Stimulated activated CD4-positive, alpha-beta T cell treated with anti-CD3 and anti-CD28 coated beads, TNF-alpha, amount 100 ng/mL, for 4 hours (primary cell): ENCODE measurements around the gene WDHD1.
"Not testable (repeated sequence)": the region's sequence is repeated elsewhere in the genome, so short reads cannot be mapped to it uniquely, and the experiment has no call there.

Source experiments
- DNase-seq, 3 experiments: peaks; one replicate each; pipeline ENCODE4 v3.0.0-alpha.2; 2020; ENCODE audit warnings: low read depth in 3 of 3

Gene WDHD1

DNA sequence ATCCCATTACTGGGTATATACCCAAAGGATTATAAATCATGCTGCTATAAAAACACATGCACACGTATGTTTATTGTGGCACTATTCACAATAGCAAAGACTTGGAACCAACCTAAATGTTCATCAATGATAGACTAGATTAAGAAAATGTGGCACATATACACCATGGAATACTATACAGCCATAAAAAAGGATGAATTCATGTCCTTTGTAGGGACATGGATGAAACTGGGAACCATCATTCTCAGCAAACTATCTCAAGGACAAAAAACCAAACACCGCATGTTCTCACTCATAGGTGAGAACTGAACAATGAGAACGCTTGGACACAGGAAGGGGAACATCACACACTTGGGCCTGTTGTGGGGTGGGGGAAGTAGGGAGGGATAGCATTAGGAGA, 73.3 kb downstream of the WDHD1 start:
- not testable (repeated sequence) for DNase-seq

DNA sequence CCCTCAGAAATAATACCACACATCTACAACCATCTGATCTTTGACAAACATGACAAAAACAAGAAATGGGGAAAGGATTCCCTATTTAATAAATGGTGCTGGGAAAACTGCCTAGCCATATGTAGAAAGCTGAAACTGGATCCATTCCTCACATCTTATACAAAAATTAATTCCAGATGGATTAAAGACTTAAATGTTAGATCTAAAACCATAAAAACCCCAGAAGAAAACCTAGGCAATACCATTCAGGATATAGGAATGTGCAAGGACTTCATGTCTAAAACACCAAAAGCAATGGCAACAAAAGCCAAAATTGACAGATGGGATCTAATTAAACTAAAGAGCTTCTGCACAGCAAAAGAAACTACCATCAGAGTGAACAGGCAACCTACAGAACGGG, 74.1 kb downstream of the WDHD1 start:
- not testable (repeated sequence) for DNase-seq

DNA sequence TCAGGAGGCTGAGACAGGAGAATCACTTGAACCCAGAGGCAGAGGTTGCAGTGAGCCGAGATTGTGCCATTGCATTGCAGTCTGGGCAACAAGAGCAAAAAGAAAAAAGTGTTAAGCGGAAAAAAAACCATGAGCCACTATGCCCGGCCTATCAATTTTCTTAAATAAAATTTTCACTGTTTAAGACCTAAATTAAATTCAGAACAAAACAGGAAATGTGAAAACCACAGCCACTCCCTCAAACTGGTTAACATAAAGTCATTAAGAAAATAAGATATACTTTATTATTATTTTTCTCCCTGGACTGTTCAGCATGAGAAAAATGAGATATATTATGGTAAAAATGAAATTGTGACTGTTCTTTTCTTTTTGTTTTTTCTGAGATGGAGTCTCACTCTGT, 79.7 kb downstream of the WDHD1 start:
- no peak for DNase-seq

DNA sequence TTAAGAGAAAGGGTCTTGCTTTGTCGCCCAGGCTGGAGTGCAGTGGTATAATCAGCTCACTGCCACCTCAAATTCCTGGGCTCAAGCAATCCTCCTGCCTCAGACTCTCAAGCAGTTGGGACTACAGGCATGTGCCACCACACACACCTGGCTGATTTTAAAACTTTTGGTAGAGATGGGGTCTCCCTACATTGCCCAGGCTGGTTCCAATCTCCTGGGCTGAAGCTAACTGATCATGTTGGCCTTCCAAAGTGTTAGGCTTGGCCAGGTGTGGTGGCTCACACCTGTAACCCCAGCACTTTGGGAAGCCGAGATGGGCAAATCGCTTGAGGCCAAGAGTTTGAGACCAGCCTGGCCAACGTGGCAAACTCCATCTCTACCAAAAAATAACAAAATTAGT, 80.4 kb downstream of the WDHD1 start:
- DNase-seq: no peak

DNA sequence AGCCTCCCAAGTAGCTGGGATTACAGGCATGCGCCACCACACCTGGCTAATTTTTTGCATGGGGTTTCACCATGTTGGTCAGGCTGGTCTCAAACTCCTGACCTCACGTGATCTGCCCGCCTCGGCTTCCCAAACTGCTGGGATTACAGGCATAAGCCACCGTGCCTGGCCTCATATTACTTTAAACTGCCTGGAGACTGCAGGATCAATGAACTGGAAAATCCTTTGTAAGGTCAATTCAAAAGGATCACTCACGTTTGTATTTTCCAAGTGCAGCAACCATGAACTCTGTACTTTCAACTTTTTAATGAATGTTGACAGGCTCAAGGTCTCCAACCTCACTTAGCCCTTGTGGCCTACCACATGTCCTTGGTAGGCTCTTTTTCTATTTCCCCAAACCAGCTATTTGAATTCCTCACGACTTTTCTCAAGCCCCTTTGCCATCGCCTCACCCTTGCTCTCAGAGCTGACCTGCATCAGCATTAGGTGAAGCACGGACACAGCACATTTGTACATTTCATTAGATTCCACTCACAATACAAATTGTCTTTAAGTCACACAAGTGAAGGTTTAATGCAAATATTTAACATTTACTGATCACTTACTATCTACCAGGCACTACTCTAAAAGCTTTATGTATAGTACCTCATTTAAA, 82.0 kb downstream of the WDHD1 start:
- DNase-seq: no peak

DNA sequence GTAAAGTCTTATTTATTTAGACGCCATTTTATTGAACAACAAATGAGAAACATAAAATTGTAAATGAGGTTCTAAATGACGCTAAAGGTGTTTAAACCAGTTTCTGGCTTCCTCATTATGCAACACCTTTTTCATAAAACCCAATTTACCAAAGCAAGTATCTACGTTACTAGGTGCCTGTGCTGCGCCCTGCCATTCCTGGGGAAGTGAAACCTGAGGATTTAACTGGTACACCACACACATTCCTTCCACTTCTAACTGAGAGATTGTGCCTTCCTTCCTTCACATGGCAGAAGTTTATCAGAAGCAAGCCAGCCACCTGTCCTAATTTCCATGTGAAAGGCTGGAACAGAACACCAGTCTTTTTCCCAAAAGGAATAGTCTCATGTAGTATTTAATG, 84.0 kb downstream of the WDHD1 start:
- DNase-seq: no peak

DNA sequence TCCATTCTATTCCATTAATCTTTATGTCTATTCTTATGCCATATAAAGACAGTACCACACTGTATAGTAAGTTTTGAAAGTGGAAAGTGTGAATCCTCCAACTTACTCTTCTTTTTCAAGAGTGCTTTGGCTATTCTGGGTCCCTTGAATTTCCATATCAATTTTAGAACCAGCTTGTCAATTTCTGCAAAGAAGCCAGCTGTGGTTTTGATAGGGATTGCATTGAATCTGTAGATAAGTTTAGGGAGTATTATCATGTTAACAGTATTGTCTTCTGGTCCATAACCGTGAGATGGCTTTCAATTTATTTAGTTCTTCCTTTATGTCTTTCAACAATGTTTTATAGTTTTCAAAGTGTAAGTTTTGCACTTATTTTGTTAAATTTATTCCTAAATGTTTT, 90.1 kb downstream of the WDHD1 start:
- DNase-seq: no peak

DNA sequence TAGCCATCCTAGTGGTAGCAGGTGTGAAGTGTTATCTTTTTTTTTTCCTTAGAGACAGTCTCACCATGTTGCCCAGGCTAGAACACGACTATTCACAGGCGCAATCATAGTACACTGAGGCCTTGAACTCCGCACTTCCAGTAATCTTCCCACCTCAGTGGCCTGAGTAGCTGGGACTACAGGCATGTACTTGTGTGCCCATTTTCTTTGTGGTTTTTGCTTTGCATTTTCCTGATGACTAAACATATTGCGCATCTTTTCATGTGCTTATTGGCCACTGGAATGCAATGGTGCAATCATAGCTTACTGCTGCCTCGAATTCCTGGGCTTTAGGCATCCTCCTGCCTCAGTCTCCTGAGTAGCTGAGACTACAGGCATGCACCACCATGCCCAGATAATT, 90.9 kb downstream of the WDHD1 start:
- DNase-seq: no peak

DNA sequence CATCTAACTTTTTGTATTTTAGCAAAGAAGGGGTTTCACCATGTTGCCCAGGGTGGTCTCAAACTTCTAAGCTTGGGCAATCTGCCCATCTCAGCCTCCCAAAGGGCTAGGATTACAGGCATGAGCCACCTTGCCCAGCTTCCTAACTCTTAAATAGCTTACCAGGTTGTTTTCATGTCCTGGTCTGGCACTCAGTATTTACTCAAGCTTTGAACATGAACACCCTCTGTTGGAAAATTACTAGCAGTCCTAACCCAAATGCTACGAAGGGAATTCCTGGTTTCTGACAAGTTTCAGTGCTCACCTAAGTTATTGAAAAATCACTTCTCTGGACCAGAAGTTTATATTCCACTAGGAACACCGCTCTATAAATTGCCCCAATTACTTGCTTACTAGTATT, 91.8 kb downstream of the WDHD1 start:
- no peak for DNase-seq

DNA sequence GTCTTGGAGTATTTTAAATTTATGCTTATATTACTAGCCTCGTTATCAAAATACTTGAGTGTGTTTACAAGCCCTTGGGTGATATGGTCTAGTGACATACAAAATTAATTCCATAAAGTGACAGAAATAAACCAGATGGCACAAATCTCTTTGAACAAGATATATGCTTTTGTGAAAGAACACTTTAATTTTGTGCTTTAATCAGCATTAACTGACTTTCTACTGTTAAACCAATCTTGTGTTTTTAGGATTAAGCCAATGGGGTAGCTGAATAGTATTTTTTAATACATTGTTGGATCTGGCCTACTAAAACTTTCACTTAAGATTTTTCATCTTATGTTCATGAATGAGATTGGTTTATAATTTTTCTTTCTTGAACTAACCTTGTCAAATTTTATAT, 93.9 kb downstream of the WDHD1 start:
- DNase-seq: no peak

DNA sequence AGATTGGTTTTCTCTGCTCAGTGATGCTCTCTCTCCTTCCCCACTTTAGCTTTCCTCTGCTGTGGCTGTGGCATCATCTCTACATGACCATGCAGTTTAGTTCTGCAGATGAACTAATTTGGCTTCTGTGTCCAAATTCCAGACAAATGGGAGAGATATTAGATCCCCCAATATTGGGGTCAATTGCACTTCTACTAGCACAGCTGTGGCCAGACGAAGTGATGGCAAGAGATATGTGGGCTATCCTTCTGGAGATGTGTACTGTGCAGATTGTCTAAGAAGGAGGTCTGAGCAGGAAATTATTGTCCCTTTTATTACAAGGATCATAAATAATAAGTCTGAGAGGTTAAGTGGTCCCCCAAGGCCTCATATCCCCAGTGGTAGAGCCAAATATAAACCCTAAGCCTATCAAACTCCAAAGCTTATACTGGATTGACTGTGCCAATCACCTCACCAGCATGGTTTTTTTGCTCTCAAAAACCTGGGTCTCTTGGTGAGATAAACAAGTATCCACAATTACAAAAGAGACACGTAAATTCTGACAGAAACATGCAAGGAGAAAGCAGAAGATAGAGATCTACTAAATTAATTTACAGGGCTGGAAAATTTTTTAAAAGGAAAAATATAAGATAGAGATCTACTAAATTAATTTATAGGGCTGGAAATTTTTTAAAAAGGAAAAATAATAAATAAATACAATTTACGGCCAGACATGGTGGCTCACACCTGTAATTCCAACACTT, 95.1 kb downstream of the WDHD1 start:
- DNase-seq: no peak

DNA sequence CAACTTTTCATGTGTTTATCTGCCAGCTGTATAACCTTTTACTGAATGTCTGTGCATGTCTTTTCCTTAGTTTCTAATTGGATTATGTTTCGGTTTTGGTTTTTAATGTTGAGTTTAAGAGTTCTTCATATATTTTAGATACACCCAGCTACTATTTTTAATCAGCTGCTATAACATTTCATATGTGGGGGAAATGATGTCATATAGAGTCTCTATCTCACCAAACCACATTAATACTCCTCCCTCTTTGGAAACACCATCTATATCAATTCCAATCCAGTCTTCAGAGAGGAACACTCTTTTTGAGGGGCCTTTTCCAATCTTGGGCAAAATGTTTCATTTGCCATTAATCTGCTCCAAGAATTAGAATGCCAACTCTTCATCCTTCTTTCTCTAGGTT, 95.8 kb downstream of the WDHD1 start:
- DNase-seq: no peak

DNA sequence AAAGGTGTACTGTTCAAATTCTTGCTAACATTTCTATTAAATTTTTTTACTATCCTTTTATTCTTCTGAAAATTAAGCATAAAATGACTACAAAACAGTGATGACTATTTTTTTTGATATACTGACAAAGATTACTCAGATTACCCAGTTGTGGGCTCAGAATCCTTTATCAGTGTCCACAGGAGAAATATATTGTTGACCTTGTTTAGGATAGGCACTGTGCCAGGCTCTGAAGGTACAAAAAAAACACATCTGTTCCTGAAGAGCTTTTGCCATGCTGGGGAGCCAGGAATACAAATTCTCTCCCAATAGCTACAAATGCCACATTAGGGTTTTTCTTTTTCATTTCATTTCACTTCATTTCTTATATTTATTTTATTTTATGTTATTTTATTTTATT, 97.3 kb downstream of the WDHD1 start:
- no peak for DNase-seq

DNA sequence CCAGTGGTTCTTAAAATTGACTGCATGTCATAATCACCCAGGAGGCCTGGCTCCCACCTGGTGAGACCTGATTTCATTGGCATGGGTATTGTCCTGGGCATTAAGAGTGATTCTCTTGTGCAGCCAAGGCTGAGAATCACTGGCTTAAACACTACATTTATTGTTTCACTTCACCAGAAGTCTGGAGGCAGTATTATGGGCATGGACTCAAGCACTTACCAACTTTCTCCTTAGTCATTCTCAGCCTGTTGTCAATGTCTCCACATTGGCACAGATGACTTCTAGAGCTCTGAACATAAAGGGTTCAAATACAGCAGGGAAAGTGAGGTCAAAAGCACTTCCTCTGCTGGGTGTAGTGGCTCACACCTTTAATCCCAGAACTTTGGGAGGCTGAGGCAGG, 98.7 kb downstream of the WDHD1 start:
- no peak for DNase-seq

DNA sequence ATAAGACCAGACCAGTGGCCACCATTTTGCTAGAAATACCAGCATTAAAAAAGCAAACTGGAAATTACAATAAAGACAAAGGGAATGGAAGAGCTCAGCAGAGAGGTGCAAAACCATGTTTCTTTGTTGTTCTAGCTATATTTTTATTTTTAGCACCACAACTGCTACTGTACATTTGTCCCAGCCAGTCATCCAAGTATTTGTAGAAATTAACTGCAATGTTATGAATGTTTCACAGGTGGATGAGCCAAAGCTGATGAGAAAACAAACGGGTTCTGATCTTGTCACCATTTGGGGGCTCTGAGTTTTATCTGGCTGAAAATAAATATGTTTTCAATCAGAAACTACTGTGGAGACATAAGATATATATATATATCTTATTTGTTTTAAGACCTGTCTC, 99.3 kb downstream of the WDHD1 start:
- no peak for DNase-seq

DNA sequence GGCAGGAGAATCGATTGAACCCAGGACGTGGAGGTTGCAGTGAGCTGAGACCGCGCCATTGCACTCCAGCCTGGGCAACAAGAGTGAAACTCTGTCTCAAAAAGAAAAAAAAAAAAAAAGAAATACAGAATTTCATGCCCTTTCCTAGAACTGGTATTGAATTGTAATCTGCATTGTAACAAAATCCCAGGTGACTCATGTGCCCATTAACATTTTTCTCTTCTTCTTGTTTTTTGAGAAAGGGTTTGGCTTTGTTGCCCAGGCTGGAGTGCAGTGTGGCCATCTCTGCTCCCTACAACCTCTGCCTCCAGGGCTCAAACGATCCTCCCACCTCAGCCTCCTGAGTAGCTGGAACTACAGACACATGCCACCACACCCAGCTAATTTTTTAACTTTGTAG, 100.3 kb downstream of the WDHD1 start:
- not testable (repeated sequence) for DNase-seq

DNA sequence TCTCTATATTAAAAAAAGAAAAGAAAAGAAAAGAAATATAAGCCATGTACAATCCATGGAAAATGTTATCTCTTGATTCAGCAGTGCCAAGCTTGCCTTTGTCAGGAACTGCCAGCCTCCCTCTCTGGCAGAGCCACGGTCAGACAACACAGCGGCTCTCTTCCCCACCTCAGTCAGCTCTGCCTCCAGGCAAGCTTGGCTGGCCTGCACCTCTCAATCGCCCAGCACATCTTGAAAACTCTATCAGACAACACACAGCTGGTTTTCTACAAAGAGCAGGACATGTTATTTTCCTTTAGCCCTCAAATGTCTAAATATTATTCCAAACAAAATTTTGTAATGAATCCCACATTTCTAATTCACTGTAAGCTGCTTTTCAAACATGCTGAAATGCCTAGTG, 104.3 kb downstream of the WDHD1 start:
- no peak for DNase-seq

DNA sequence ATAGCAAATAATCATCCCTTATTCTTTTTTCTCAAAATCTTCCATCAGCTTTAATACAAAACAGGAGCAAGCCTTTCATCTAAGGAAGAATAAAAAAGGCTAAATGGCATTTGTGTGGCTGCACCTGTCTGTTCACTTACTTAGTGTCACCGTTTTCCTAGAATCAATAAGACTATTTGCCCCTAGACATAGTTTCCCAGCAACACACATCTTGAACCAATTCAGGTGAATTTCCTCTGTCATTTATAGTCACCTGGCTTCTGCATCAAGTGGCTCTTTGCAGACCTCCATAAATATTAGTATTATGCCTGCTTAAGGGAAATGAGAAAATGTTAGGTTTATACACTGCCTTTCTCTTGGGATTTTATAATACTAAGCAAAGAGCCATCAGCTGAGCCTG, 106.8 kb downstream of the WDHD1 start:
- no peak for DNase-seq

DNA sequence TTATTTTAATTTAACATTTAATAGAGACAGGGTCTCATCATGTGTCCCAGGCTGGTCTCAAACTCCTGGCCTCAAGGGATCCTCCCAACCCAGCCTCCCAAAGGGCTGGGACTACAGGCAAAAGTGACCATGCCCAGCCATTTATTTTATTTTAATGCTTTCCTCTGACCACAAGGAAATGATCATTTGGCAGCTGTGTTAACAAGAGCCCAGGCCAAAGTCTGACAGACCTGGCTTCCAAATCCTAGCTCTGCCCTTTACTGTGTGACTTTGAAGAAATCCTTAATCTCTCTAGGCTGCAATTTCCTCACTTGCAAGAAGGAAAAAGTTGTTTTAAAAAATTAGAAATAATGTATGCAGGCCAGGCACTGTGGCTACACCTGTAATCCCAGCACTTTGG, 107.6 kb downstream of the WDHD1 start:
- no peak for DNase-seq

DNA sequence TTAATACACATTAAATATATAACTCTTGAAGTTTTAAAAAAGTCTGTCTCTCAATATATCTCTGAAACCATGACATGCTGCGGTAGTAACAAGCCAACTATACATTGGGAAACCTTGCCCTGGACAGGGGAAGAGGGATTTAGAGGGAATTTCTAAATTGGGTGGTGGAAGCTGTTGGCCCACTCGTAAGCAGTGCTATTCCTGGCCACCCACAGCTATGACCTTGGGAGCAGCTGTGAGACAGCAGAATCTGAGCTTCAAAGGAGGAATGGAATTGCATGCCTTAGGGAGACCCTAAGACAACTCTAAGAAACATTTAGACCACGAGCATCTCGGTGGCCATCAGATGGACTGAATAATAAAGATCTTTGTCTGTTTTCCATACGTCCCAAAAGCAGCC, 108.5 kb downstream of the WDHD1 start:
- no peak for DNase-seq

DNA sequence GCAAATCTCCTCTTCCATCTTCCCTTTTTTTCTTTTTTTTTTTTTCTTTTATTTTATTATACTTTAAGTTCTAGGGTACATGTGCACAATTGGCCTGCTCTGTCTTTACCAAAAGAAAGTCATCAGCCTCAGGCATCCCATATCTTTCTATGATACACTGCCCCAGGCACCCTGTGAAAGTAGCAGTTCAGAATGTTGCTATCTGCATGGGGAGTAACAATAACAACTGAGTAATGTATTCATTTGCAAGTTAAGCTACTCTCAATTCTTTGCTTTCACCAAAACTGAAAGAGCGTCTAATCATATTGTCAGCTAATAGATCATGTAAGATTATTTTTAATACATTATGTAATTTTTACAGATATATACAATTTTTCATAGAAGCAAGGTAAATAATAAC, 110.8 kb downstream of the WDHD1 start:
- no peak for DNase-seq

DNA sequence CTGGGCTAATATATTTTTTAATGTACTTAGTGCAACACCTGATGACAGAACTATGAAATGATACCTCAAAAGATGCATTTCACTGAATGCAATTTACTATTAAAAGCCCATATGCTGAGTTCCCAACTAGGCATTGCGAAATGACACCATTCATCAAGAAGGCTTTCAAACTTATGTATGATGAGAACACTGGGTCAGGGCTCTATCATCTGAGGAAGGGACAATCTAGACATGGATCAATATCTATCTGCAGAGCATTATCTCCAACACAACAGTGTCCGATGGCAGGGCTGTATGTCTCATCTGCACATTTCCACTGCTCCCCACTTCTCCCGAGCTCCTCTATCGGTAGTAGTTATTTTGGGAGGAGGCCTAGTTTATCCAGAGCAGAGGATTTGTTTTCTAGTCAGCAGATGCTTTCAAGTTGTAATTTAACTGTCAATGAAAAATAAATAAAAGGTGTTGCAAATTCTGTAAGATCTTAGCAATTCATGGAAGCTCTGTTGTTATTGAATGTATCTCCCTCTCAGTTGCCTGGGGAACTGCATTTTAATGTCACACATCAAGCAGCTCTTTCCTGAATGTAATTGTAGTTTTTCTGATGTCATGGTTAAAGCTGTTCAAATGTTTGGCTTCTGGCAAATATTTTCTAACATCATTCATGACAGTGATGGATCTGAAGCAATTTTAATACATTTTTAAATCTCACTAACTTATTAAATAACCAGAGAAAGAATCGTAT, 116.9 kb downstream of the WDHD1 start:
- no peak for DNase-seq

DNA sequence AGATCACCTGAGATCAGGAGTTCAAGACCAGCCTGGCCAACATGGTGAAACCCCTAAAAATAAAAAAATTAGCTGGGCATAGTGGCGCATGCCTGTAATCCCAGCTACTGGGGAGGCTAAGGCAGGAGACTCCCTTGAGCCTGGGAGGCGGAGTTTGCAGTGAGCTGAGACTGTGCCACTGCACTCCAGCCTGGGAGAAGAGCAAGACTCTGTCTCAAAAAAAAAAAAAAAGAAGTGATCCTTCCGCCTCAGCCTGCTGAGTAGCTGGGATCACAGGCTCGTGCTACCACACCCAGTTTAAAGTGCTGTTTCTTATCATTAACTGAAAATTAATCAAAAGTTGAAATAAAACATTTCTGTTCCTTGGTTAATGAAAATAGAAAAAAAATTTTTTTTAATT, 117.9 kb downstream of the WDHD1 start:
- not testable (repeated sequence) for DNase-seq
